ENCODE results near the gene ACOXL.

ACOXL gene

DNA sequence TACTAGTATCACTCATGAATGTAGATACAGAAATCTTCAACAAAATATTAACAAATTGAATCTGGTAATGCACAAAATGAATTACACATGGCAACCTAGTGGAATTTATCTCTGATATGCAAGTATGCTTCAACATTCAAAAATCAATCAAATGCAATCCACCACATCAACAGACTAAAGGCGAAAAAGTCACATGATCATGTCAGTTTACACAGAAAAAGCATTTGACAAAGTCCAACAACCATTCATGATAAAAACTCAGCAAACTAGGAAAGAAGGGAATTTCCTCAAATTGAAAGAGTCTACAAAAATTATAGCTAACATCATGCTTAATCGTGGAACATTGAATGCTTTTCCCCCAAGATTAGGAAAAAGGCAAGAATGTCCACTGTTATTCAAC is 237.8 kb downstream of the ACOXL start (continued):
- TF ChIP-seq, protein P1, sequence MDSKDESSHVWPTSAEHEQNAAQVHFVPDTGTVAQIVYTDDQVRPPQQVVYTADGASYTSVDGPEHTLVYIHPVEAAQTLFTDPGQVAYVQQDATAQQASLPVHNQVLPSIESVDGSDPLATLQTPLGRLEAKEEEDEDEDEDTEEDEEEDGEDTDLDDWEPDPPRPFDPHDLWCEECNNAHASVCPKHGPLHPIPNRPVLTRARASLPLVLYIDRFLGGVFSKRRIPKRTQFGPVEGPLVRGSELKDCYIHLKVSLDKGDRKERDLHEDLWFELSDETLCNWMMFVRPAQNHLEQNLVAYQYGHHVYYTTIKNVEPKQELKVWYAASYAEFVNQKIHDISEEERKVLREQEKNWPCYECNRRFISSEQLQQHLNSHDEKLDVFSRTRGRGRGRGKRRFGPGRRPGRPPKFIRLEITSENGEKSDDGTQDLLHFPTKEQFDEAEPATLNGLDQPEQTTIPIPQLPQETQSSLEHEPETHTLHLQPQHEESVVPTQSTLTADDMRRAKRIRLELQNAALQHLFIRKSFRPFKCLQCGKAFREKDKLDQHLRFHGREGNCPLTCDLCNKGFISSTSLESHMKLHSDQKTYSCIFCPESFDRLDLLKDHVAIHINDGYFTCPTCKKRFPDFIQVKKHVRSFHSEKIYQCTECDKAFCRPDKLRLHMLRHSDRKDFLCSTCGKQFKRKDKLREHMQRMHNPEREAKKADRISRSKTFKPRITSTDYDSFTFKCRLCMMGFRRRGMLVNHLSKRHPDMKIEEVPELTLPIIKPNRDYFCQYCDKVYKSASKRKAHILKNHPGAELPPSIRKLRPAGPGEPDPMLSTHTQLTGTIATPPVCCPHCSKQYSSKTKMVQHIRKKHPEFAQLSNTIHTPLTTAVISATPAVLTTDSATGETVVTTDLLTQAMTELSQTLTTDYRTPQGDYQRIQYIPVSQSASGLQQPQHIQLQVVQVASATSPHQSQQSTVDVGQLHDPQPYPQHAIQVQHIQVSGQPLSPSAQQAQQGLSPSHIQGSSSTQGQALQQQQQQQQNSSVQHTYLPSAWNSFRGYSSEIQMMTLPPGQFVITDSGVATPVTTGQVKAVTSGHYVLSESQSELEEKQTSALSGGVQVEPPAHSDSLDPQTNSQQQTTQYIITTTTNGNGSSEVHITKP (tag by site-specific recombination; IDR thresholded peaks at IDR 0.05): no peak
- no peak for TF ChIP-seq REPIN1 (tag by site-specific recombination; IDR thresholded peaks at IDR 0.05; ENCODE audit: low read depth)
- TF ChIP-seq, protein P2, sequence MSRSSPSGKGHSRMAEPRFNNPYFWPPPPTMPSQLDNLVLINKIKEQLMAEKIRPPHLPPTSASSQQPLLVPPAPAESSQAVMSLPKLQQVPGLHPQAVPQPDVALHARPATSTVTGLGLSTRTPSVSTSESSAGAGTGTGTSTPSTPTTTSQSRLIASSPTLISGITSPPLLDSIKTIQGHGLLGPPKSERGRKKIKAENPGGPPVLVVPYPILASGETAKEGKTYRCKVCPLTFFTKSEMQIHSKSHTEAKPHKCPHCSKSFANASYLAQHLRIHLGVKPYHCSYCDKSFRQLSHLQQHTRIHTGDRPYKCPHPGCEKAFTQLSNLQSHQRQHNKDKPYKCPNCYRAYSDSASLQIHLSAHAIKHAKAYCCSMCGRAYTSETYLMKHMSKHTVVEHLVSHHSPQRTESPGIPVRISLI (tag by site-specific recombination; IDR thresholded peaks at IDR 0.05): no peak

DNA sequence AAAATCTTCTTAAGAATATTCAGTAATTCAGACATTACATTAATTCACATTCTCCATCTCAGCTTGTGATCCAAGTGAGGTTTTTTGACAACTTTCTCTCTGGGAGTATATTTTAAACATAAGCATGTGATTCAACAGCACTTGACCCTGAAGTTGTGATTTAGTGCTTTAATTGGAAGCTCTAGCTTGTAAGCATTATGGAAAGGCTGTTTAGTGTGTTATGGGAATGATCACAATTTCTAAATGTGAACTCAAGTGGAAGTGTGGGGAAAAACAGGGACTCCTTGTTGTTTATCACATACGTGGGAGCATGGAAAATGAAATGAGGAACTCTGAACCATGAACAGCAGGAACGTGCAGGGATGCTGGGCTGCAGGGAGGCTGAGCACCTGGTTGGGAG is 239.4 kb downstream of the ACOXL start:
- POLR2A ChIA-PET: no interaction called here
- H3K27ac ChIP-seq (ENCODE audit: extremely low read depth, low read depth, low read length): no peak overlapping the region
- no peaks in the 10 kb centered on the region for H3K4me1 ChIP-seq (ENCODE audit: control insufficient read depth, insufficient read depth, low read length)
- H3K9me3 ChIP-seq (ENCODE audit: control insufficient read depth, insufficient read depth, low read depth, low read length): no peaks in the 10 kb centered on the region
- TF ChIP-seq ZFP41 (tag by site-specific recombination; IDR thresholded peaks at IDR 0.05; ENCODE audit: borderline replicate concordance) (no peak), PRDM1 (tag by site-specific recombination; IDR thresholded peaks at IDR 0.05) (no peak)
- TF ChIP-seq, protein P3, sequence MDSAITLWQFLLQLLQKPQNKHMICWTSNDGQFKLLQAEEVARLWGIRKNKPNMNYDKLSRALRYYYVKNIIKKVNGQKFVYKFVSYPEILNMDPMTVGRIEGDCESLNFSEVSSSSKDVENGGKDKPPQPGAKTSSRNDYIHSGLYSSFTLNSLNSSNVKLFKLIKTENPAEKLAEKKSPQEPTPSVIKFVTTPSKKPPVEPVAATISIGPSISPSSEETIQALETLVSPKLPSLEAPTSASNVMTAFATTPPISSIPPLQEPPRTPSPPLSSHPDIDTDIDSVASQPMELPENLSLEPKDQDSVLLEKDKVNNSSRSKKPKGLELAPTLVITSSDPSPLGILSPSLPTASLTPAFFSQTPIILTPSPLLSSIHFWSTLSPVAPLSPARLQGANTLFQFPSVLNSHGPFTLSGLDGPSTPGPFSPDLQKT (IDR thresholded peaks at IDR 0.05; ENCODE audit: borderline replicate concordance, low read depth, low read length): no peak
- TF ChIP-seq, protein P4, sequence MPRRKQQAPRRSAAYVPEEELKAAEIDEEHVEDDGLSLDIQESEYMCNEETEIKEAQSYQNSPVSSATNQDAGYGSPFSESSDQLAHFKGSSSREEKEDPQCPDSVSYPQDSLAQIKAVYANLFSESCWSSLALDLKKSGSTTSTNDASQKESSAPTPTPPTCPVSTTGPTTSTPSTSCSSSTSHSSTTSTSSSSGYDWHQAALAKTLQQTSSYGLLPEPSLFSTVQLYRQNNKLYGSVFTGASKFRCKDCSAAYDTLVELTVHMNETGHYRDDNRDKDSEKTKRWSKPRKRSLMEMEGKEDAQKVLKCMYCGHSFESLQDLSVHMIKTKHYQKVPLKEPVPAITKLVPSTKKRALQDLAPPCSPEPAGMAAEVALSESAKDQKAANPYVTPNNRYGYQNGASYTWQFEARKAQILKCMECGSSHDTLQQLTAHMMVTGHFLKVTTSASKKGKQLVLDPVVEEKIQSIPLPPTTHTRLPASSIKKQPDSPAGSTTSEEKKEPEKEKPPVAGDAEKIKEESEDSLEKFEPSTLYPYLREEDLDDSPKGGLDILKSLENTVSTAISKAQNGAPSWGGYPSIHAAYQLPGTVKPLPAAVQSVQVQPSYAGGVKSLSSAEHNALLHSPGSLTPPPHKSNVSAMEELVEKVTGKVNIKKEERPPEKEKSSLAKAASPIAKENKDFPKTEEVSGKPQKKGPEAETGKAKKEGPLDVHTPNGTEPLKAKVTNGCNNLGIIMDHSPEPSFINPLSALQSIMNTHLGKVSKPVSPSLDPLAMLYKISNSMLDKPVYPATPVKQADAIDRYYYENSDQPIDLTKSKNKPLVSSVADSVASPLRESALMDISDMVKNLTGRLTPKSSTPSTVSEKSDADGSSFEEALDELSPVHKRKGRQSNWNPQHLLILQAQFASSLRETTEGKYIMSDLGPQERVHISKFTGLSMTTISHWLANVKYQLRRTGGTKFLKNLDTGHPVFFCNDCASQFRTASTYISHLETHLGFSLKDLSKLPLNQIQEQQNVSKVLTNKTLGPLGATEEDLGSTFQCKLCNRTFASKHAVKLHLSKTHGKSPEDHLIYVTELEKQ (tag by site-specific recombination; IDR thresholded peaks at IDR 0.05; ENCODE audit: borderline replicate concordance): no peak
- CTCF ChIA-PET: no interaction called here
- H3K36me3 ChIP-seq (ENCODE audit: control insufficient read depth in 2 of 2, insufficient read depth in 1 of 2, low read length in 2 of 2): no peaks in the 10 kb centered on the region
- H3K4me3 ChIP-seq (ENCODE audit: low read depth, low read length): no peak overlapping the region

DNA sequence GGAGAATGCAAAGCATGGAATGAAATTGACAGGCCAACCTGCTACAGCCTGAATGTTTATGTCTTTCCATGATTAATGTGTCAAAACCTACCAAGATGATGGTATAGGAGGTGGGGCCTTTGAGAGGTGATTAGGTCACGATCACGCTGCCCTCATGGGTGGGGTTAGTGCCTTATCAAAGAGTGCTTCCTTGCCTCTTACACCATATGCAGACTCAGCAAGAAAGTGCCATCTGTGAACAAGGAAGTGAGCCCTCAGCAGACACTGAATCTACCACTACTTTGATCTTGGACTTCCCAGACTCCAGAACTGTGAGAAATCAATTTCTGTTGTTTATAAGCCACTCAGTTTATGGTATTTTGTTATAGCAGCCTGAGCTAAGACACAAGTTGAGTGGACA is 240.9 kb downstream of the ACOXL start:
- ChIA-PET CTCF (no interaction called here), POLR2A (no interaction called here)
- H3K27ac ChIP-seq (ENCODE audit: extremely low read depth, low read depth, low read length): no peak overlapping the region
- no peaks in the 10 kb centered on the region for H3K4me1 ChIP-seq (ENCODE audit: control insufficient read depth, insufficient read depth, low read length)
- no peaks in the 10 kb centered on the region for H3K9me3 ChIP-seq (ENCODE audit: control insufficient read depth, insufficient read depth, low read depth, low read length)
- no peaks in the 10 kb centered on the region for H3K36me3 ChIP-seq (ENCODE audit: control insufficient read depth in 2 of 2, insufficient read depth in 1 of 2, low read length in 2 of 2)
- no peak overlapping the region for H3K4me3 ChIP-seq (ENCODE audit: low read depth, low read length)
- TF ChIP-seq ZNF555 (tag by site-specific recombination; conservative IDR thresholded peaks at IDR 0.05): no peak
- no peak for TF ChIP-seq ZNF184 (tag by site-specific recombination; IDR thresholded peaks at IDR 0.05)
- TF ChIP-seq, protein P5, sequence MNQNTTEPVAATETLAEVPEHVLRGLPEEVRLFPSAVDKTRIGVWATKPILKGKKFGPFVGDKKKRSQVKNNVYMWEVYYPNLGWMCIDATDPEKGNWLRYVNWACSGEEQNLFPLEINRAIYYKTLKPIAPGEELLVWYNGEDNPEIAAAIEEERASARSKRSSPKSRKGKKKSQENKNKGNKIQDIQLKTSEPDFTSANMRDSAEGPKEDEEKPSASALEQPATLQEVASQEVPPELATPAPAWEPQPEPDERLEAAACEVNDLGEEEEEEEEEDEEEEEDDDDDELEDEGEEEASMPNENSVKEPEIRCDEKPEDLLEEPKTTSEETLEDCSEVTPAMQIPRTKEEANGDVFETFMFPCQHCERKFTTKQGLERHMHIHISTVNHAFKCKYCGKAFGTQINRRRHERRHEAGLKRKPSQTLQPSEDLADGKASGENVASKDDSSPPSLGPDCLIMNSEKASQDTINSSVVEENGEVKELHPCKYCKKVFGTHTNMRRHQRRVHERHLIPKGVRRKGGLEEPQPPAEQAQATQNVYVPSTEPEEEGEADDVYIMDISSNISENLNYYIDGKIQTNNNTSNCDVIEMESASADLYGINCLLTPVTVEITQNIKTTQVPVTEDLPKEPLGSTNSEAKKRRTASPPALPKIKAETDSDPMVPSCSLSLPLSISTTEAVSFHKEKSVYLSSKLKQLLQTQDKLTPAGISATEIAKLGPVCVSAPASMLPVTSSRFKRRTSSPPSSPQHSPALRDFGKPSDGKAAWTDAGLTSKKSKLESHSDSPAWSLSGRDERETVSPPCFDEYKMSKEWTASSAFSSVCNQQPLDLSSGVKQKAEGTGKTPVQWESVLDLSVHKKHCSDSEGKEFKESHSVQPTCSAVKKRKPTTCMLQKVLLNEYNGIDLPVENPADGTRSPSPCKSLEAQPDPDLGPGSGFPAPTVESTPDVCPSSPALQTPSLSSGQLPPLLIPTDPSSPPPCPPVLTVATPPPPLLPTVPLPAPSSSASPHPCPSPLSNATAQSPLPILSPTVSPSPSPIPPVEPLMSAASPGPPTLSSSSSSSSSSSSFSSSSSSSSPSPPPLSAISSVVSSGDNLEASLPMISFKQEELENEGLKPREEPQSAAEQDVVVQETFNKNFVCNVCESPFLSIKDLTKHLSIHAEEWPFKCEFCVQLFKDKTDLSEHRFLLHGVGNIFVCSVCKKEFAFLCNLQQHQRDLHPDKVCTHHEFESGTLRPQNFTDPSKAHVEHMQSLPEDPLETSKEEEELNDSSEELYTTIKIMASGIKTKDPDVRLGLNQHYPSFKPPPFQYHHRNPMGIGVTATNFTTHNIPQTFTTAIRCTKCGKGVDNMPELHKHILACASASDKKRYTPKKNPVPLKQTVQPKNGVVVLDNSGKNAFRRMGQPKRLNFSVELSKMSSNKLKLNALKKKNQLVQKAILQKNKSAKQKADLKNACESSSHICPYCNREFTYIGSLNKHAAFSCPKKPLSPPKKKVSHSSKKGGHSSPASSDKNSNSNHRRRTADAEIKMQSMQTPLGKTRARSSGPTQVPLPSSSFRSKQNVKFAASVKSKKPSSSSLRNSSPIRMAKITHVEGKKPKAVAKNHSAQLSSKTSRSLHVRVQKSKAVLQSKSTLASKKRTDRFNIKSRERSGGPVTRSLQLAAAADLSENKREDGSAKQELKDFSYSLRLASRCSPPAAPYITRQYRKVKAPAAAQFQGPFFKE (tag by site-specific recombination; IDR thresholded peaks at IDR 0.05; ENCODE audit: borderline replicate concordance): no peak
- no peak for TF ChIP-seq ZNF560 (tag by site-specific recombination; IDR thresholded peaks at IDR 0.05; ENCODE audit: borderline replicate concordance)
- TF ChIP-seq, protein P6, sequence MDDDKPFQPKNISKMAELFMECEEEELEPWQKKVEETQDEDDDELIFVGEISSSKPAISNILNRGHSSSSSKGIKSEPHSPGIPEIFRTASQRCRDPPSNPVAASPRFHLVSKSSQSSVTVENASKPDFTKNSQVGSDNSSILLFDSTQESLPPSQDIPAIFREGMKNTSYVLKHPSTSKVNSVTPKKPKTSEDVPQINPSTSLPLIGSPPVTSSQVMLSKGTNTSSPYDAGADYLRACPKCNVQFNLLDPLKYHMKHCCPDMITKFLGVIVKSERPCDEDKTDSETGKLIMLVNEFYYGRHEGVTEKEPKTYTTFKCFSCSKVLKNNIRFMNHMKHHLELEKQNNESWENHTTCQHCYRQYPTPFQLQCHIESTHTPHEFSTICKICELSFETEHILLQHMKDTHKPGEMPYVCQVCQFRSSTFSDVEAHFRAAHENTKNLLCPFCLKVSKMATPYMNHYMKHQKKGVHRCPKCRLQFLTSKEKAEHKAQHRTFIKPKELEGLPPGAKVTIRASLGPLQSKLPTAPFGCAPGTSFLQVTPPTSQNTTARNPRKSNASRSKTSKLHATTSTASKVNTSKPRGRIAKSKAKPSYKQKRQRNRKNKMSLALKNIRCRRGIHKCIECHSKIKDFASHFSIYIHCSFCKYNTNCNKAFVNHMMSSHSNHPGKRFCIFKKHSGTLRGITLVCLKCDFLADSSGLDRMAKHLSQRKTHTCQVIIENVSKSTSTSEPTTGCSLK (tag by site-specific recombination; IDR thresholded peaks at IDR 0.05): no peak
- TF ChIP-seq RBAK (tag by site-specific recombination; IDR thresholded peaks at IDR 0.05): no peak
- TF ChIP-seq ZNF701 (tag by site-specific recombination; IDR thresholded peaks at IDR 0.05): no peak

Data from HEK293 (cell line).